HG02970 (cell line): ENCODE data around the gene MARK4.

Experiments used
- ATAC-seq: cut with Tn5 transposase; IDR thresholded peaks from one replicate; pipeline ENCODE4 v1.9.1; 2021; ENCODE audit warnings: mild to moderate bottlenecking, moderate library complexity, moderate number of reproducible peaks; ENCODE audit not compliant: unreplicated experiment, low FRiP score

The MARK4 gene

GRCh38 chr19:45238556-45238955, 12.5 kb upstream of the MARK4 start:
- ATAC-seq: no peak

DNA sequence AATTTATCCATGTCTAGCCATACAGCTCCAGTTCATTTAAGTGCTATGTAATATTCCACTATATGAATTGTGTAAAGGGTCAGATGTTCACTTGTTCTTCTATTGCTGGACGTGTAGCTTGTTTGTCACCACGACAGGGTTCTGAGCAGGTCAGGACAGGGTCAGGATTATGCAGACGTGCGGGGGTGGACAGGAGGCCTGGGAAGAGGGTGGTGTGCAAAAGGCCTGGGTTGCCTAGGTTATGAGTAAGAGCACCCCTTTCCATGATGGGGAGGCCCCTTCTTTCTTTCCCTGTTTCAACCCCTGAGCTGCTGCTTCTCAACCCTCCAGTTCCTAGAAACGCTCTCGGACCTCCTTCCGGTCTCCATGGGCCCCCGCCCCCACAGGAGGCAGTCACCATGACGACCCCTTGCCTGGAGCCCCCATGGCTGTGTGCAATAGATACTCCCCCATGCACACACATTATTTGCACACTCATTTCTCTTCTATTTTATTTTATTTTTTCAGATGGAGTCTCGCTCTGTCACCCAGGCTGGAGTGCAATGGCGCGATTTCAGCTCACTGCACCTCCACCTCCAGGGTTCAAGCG, 7.8 kb upstream of the MARK4 start:
- ATAC-seq: no peak

- no peak for ATAC-seq
Observed at GRCh38 chr19:45244133-45244794, 6.8 kb upstream of the MARK4 start.

DNA sequence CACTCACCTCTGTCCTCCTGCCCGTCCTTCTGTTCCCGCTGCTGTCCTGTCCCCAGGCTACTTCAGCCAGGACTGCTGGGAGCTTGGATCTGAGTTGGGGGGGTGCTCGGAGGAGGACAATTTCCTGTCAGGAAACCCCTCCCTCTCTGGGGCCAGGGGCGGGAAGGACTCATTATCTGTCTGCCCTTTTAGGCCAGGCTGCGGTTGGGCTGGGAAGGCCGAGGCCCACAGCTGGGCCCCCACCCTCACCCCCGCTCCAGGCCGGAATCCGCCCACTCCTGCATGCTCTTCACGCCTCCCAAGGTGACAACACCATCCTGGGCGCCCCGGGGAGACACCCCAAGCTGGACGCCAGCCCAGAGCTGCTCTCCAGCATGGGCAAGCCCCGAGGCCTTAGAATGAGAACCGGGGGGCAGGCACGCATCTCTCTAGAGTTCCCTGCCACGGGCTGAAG, 5.7 kb upstream of the MARK4 start, which contains the start of gene EXOC3L2:
Gene EXOC3L2 (minus strand): TSS at position 74 of the 454 bp plus-strand sequence. CDS start 6,362 bp downstream, outside the sequence.
- no peak for ATAC-seq

DNA sequence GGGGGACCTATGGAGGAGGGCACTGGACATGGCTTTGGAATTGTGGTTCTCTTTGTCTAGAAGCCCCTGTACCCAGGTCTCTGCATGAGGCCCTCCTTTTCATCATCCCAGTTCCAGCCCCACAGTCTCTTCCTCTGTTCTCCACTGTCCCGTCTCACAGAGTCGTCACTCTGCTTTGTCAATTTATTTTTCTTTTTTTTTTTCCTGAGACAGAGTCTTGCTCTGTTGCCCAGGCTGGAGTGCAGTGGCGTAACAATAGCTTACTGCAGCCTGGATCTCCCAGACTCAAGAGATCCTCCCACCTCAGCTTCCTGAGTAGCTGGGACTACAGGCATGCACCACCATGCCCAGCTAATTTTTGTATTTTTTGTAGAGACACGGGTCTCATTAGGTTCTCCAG, 5.2 kb upstream of the MARK4 start:
- ATAC-seq: no peak

DNA sequence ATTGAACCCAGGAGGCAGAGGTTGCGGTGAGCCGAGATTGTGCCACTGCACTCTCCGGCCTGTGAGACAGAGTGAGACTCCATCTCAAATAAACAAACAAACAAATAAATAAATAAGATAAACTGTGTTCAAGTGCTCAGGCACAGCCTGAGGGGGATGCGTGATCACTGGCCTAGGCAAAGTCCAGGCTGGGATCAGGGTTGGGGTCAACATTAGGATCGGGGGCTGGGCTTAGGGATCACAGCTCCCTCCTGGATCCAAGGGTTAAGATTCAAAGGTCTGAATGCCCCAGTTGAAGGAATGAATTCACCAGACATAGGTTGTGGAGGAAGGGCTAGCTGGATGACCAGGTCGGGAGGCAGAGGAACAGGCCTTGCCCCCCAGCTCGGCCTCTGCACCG, 3.9 kb upstream of the MARK4 start:
- no peak for ATAC-seq

DNA sequence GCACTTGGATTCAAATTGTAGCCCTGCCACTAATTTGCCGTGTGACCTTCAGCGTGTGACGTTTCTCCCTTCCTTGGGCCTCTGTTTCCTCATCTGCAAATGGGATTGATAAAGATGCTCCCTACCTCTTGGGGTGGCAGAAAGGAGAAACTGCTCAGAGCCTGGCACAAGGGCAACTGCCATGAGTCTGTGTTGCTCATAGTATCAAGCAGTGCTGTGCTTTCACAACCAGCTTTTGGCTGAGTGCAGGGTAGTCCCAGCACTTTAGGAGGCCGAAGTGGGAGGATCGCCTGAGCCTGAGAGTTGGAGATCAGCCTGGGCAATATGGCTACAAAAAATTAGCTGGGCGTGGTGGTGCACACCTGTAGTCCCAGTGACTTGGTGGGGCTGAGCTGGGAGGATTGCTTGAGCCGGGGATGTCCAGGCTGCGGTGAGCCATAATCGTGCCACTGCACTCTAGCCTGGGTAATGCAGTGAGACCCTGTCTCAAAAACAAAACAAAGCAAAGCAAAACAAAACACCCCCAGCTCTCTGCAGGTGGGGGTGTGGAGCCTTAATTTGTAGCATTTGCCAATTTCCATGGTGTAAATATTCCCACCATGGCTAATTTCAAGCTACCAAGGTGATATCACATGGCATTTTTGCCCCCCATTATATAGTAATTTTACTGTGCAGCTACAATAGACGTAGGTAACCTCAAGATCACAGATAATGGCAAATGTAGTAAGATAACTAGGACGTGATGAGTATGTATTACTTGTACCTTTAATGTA, 1.6 kb upstream of the MARK4 start:
- no peak for ATAC-seq

GRCh38 chr19:45250216-45250831, 747 bp upstream of the MARK4 start:
- ATAC-seq: no peak

- no peak for ATAC-seq
Observed at GRCh38 chr19:45251452-45252354, 632 bp downstream of the MARK4 start.

DNA sequence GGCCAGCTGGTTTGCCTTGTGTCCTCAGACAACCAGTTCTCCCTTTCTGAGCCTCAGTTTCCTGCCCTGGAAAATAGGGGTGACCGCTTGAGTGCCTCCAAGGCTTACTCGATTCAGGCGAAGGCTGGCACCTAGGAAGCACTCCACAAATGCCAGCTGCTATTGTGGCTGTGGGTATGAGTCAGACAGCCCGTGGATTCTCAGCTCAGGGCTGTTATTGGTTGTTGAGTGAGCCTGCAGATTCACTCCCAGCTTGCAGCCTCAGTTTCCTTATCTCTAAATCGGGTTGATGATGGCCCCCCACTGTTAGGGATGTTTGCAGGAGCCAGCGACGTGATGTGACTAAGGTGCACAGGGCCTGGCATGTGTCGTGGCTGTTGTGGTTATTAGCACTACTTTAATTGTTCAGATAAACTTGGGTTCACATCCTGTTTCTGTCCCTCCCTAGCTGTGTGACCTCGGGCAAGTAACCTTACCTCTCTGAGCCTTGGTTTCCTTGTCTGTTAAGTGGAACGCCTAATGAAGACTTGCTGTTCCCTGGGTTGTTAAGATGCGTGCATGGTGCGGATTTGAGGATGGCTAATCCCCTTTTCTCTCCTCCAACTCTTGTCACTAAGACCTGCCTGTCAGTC, 2.4 kb downstream of the MARK4 start:
- no peak for ATAC-seq

DNA sequence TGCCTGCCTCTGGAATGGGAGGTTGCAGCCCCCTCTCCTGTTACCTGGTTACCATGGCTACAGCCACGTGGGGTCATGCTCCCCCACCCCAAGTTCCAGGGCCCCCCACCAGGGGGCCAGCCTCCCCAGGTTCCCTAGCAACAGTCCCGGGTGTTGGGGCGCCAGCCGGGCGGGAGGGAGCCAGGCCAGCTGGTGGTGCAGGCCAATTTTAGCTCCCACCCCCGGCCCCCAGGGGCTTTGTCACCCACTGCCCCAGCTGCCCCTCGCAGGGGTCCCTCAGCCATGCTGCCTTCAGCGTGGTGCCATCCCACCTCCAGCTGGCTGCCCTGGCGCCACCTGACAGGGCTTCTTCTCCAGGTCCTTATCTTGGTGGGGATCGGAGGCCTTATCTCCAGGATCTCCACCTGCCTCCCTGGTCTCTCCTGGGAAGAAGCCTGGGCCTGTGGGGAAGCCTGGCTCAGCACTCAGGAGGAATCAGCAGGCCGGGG, 3.0 kb downstream of the MARK4 start:
- no peak for ATAC-seq

GRCh38 chr19:45255611-45256157, 4.6 kb downstream of the MARK4 start:
- no peak for ATAC-seq

DNA sequence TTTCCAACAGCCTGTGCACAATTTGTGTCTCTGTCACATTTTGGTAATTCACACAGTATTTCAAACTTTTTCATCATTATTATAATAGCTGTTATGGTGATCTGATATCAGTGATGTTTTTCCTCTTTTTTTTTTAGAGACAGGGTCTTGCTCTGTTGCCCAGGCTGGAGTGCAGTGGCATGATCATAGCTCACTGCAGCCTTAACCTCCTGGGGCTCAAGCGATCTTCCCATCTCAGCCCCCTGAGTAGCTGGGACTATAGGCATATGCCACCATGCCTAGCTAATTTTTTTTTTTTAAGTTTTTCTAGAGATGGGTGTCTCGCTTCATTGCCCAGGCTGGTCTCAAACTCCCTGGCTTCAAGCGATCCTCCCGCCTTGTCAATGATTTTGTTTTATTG, 5.8 kb downstream of the MARK4 start:
- ATAC-seq: no peak

GRCh38 chr19:45258862-45259261, 7.8 kb downstream of the MARK4 start:
- no peak for ATAC-seq

DNA sequence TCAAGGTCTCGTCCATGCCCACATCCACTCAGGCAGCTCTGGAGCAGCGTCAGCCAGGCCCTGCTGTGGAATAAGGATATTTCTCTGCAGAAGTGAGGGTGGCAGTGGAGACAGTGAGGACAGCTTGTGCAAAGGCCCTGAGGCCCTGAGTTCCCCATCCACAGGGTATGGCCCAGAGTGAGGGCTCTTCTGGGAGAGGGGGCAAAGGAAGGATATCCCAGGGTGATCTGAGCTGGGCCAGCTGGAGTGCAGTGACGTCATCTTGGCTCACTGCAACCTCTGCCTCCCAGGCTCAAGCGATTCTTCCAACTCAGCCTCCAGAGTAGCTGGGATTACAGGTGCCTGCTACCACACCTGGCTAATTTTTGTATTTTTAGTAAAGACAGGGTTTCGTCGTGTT, 11.5 kb downstream of the MARK4 start:
- no peak for ATAC-seq

DNA sequence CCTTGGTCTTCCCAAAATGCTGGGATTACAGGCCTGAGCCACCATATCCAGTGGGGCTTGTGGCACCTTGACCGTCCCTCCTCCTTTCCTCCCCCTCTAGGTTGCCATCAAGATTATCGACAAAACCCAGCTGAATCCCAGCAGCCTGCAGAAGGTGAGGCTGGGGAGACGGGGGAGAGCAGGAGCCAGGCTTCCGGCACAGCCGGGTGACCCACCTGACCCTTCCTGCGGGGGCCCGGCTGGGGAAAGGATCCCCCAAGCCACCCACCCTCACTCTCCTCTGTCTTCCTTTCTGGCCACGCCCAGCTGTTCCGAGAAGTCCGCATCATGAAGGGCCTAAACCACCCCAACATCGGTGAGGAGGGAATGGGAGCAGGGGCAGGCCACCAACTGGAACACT, 11.9 kb downstream of the MARK4 start:
- ATAC-seq: no peak

- ATAC-seq: no peak
Observed at GRCh38 chr19:45264781-45265317, 13.8 kb downstream of the MARK4 start.

DNA sequence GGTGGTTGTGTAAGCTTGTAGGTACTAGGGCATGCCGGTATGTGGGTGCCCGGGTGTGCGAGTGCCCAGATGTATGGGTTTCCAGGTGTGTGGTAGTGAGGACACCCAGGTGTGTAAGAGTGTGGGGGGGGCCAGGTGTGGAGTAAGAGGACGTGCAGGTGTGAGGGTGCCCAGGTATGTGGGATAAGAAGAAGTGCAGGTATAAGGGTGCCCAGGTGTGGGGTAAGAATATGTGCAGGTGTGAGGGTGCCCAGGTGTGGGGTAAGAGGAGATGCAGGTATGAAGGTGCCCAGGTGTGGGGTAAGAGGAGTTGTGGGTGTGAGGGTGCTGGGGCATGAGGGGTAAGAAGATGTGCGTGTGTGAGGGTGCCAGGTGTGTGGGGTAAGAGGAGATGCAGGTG, 14.3 kb downstream of the MARK4 start:
- no peak for ATAC-seq

DNA sequence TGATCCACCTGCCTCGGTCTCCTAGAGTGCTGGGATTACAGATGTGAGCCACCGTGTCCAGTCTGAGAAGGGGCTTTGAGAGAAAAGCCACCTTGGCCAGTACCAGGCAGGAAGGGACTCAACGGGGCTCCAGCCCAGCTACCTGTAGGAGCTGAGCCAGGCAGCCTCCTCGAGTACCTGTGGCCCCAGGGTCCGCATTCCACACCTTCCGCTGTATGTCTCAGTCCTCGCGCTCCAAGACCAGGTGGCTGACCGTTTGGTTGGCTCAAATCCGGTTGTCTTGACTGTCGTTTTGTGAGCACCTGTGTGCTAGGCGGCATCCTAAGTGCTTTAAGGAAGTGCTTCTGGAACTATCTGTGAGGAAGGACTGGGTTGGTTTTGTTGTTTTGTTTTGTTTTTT, 16.2 kb downstream of the MARK4 start:
- no peak for ATAC-seq
